ENCODE measurements around the gene ARMH4. TPM values are rescaled to one million over a fixed set of nuclear protein-coding genes. Genes with fewer than 3 reads are reported as not detected.
"Not testable (repeated sequence)": the region's sequence is repeated elsewhere in the genome, so short reads cannot be mapped to it uniquely, and the experiment has no call there.

Gene ARMH4
- total RNA-seq, 4 donors from 2014 or later = 1.2 to 3.7 (median 2.0) TPM

GRCh38 chr14:58130116-58130782 lies 21.8 kb downstream of the ARMH4 start:
- Histone ChIP-seq H3K27me3 (no peaks in the 10 kb centered on the region), H3K27ac (no peak overlapping the region), H3K9me3 (no peaks in the 10 kb centered on the region), H3K36me3 (no peaks in the 10 kb centered on the region), H3K4me1 (no peaks in the 10 kb centered on the region), H3K4me3 (no peak overlapping the region)
- intact Hi-C loops (cut with DNase I; ENCODE audit: low total_unique reads) (no loop called here), in situ Hi-C loops (cut with MboI; ENCODE audit: low sequenced_read_pairs in 4 of 4) (no loop called here)
- TF ChIP-seq, protein P1, sequence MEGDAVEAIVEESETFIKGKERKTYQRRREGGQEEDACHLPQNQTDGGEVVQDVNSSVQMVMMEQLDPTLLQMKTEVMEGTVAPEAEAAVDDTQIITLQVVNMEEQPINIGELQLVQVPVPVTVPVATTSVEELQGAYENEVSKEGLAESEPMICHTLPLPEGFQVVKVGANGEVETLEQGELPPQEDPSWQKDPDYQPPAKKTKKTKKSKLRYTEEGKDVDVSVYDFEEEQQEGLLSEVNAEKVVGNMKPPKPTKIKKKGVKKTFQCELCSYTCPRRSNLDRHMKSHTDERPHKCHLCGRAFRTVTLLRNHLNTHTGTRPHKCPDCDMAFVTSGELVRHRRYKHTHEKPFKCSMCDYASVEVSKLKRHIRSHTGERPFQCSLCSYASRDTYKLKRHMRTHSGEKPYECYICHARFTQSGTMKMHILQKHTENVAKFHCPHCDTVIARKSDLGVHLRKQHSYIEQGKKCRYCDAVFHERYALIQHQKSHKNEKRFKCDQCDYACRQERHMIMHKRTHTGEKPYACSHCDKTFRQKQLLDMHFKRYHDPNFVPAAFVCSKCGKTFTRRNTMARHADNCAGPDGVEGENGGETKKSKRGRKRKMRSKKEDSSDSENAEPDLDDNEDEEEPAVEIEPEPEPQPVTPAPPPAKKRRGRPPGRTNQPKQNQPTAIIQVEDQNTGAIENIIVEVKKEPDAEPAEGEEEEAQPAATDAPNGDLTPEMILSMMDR (IDR thresholded peaks at IDR 0.05 in 4 of 5, conservative IDR thresholded peaks at IDR 0.05 in 1 of 5) = no peak
- TF ChIP-seq POLR2A (IDR thresholded peaks at IDR 0.05) = no peak
- DNase-seq = no peak
- peak in 1 of 2 donors; percentile 62 for ATAC-seq

- intact Hi-C loops (cut with DNase I; ENCODE audit: low total_unique reads) (no loop called here), in situ Hi-C loops (cut with MboI; ENCODE audit: low sequenced_read_pairs in 4 of 4) (no loop called here)
- TF ChIP-seq, protein P1 (IDR thresholded peaks at IDR 0.05 in 4 of 5, conservative IDR thresholded peaks at IDR 0.05 in 1 of 5) = no peak
- no peak for TF ChIP-seq POLR2A (IDR thresholded peaks at IDR 0.05)
- no peaks in the 10 kb centered on the region for H3K27me3 ChIP-seq
- H3K4me3 ChIP-seq = no peak overlapping the region
- H3K9me3 ChIP-seq = no peaks in the 10 kb centered on the region
- no peaks in the 10 kb centered on the region for H3K36me3 ChIP-seq
- H3K27ac ChIP-seq = no peak overlapping the region
- no peaks in the 10 kb centered on the region for H3K4me1 ChIP-seq
- ATAC-seq = no peak
- DNase-seq = no peak
Measured at GRCh38 chr14:58129208-58129607, 22.8 kb downstream of the ARMH4 start.

GRCh38 chr14:58128416-58128815 lies 23.6 kb downstream of the ARMH4 start:
- in situ Hi-C loops (cut with MboI; ENCODE audit: low sequenced_read_pairs in 4 of 4) (no loop called here), intact Hi-C loops (cut with DNase I; ENCODE audit: low total_unique reads) (no loop called here)
- no peak for DNase-seq
- Histone ChIP-seq H3K4me3 (no peak overlapping the region), H3K27ac (no peak overlapping the region), H3K36me3 (no peaks in the 10 kb centered on the region), H3K27me3 (no peaks in the 10 kb centered on the region), H3K9me3 (no peaks in the 10 kb centered on the region), H3K4me1 (no peaks in the 10 kb centered on the region)
- ATAC-seq = no peak
- TF ChIP-seq POLR2A (IDR thresholded peaks at IDR 0.05) = no peak
- TF ChIP-seq, protein P1 (IDR thresholded peaks at IDR 0.05 in 4 of 5, conservative IDR thresholded peaks at IDR 0.05 in 1 of 5) = no peak

- H3K27me3 ChIP-seq; H3K9me3 ChIP-seq; H3K27ac ChIP-seq; ATAC-seq; H3K4me3 ChIP-seq; H3K4me1 ChIP-seq; intact Hi-C loops (cut with DNase I; ENCODE audit: low total_unique reads); H3K36me3 ChIP-seq; DNase-seq: not testable (repeated sequence)
- in situ Hi-C loops (cut with MboI; ENCODE audit: low sequenced_read_pairs in 4 of 4) = loop anchor here in 3 of 4 donors (25.0 kb wide), 2 partner anchors 240 to 265 kb away; partner anchors contain the start of gene TOMM20L (in 1 of the 3)
Measured at GRCh38 chr14:58122546-58122945, 29.5 kb downstream of the ARMH4 start.

- ATAC-seq = no peak
- H3K36me3 ChIP-seq = no peaks in the 10 kb centered on the region
- in situ Hi-C loops (cut with MboI; ENCODE audit: low sequenced_read_pairs in 4 of 4) = loop anchor here in 3 of 4 donors (25.0 kb wide), 2 partner anchors 241 to 266 kb away; partner anchors contain the start of gene TOMM20L (in 1 of the 3)
Measured at GRCh38 chr14:58121530-58122186, 30.4 kb downstream of the ARMH4 start.

More at GRCh38 chr14:58121530-58122186, 30.4 kb downstream of the ARMH4 start:
- Histone ChIP-seq H3K27me3 (no peaks in the 10 kb centered on the region), H3K9me3 (no peaks in the 10 kb centered on the region), H3K4me3 (no peak overlapping the region), H3K27ac (no peak overlapping the region), H3K4me1 (no peaks in the 10 kb centered on the region)
- intact Hi-C loops (cut with DNase I; ENCODE audit: low total_unique reads) = no loop called here
- DNase-seq = no peak
- TF ChIP-seq, protein P1 (IDR thresholded peaks at IDR 0.05 in 4 of 5, conservative IDR thresholded peaks at IDR 0.05 in 1 of 5) = no peak
- TF ChIP-seq POLR2A (IDR thresholded peaks at IDR 0.05) = no peak
